ENCODE results near the gene NAV1.
"Not testable (repeated sequence)": the region's sequence is repeated elsewhere in the genome, so short reads cannot be mapped to it uniquely, and the experiment has no call there.

NAV1 gene

DNA sequence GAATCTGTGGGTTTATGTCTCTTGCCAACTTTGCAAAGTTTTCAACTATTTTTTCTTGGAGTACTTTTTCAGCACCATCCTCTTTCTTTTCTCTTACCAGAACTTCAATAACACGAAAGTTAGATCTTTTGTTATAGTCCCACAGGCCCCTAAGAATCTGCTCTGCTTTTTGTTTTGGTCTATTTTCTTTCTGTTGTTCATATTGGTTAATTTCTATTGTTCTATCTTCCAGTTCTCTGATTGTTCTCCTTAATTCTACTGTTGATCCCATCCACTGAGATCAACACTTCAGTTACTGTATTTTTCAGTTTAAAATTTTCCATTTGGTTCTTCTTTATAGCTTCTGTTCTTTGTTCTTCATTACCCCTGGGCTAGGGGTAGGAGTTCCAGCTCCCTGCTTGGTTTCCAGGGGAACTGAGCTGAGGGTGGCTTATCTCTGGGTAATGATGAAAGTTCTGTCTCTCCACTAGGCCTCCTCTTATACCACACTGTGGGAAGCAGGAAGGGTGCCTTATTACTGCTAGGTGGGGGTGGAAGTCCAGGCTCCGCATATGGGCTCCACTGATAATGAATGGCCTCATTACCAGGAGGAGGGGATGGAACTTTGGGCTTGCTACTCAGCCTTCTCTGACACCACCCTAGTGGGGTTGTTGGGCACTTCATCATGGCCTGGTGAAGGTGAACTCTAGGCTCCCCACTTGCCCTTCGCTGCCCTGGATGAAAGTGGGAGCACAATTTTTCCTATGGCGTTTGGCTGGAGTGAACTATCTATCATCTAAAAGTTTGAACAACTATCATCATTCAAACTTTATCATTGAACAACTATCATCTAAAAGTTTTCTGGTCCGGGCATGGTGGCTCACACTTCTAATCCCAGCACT, 39.3 kb downstream of the NAV1 start:
- no peak for TF ChIP-seq POLR2A (IDR thresholded peaks at IDR 0.05; ENCODE audit: low read depth, low read length)
- DNase-seq (ENCODE audit: insufficient read length, low spot score) (no peak), FAIRE-seq (no peak)

DNA sequence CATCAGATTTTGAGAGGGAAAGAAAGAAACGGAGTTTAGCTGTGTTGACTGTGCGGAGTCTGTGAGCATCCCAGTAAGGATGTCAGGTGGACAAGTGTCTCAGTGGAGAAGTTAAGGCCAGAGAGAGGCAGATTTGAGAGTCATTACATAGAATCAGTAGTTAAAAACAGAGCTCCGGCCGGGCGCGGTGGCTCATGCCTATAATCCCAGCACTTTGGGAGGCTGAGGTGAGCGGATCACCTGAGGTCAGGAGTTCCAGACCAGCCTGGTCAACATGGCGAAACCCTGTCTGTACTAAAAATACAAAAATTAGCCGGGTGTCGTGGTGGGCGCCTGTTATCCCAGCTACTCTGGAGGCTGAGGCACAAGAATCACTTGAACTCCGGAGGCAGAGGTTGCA, 42.4 kb downstream of the NAV1 start:
- DNase-seq (ENCODE audit: insufficient read length, low spot score); FAIRE-seq: not testable (repeated sequence)

DNA sequence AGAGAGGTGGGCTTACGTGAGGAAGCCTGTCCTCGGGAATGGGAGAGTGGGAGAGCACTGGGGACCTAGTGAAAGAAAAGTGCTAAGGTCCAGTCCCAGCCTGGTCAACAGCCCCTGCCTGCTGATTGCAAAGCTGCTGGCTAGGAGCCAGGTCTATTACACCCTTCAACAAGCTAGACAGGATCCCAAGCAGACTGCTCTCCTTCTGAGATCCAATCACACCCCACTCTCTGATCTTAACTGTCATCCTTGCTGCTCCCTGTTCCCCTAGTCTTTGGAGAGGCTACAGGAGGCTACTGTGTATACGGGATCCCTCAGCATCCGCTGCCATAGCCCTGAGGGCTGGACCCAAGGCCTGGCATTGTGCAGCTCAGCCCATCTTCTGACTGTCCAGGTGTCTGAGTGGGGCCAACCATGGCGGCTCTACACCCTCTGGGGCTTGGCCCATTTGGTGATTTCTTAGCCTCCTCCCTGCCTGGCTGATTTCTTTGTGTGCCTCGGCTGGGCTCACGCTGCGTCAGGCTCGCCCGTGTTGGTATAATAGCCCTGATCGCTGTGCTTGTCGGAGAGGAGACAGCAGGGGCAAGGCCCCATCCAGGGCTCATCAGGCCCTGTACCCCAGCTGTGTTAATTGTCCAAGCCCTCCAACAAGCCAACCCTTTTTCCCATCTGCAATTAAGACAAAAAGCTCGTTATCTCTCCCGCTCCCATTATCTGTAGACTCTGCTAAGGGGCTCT, 43.9 kb downstream of the NAV1 start:
- TF ChIP-seq POLR2A (IDR thresholded peaks at IDR 0.05; ENCODE audit: low read depth, low read length), result no peak
- FAIRE-seq, result no peak
- no peak for DNase-seq (ENCODE audit: insufficient read length, low spot score)

DNA sequence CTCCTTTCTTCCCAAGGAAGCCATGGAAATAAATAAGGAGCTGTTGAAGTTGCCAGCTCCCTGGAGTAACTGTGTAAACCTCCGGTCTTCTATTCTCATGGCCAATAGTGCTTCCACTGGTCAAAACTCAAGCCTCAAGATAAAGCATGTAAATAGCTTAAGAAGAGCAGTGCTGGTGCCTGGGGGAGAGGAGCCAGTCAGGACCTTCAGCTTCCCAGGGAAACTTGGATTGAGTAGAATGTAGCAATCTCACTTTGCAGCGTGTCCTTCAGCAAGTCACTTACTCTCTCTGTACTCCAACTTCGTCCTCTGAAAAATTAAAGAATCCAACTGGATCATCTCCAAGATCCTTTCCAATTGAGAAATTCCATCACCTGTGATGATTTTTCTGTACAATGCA, 44.7 kb downstream of the NAV1 start:
- TF ChIP-seq POLR2A (IDR thresholded peaks at IDR 0.05; ENCODE audit: low read depth, low read length), result no peak
- FAIRE-seq (no peak), DNase-seq (ENCODE audit: insufficient read length, low spot score) (no peak)

DNA sequence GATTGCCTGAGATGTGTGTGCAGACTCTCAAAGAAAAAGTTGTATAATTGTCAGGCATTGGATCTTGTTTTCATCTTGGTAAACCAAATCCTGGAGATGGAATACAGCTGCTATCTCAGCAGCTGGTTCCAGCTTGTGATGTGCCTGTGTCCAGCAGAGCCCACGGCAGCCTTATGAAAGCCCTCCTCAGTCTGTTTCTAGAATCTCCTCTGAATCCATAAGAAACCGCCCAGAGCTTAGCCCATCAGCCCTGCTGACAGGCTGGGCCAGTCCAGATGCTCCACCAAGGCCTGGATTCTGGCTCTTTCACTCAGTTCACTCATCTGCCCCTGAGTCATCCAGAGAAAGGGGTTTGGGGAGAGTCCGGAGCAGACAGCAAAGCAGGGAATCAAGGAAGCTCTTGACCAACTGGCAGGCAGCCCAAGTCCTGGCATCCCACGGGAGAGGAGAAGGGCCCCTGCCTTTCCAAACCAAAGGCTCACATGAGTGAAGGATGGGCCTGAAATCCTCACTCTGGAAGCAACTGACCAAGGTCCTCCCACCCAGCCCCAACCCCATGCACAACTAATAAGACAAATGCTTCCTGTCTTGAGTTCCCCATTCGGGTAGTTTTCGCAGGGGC, 45.7 kb downstream of the NAV1 start:
- no peak for DNase-seq (ENCODE audit: insufficient read length, low spot score)
- no peak for FAIRE-seq
- TF ChIP-seq POLR2A (IDR thresholded peaks at IDR 0.05; ENCODE audit: low read depth, low read length), result no peak

DNA sequence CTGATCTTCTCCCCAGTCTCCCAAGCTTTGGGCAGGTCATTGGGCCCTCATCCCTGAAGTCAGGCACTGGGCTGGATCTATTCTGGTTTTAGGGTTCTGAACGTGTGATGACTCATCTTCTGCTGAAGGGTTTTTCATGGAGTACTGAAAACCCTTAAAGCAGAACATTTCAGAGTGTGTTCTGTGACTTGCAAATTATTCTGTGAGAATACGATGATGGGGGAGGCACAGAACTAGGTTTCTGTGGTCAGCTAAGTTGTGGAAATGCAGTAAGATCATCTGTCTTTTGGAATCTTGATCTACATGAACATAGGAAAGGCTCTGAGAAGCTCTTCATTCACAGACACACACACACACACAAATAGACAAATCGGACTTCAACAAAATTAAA, 46.2 kb downstream of the NAV1 start:
- DNase-seq (ENCODE audit: insufficient read length, low spot score) (no peak), FAIRE-seq (no peak)
- no peak for TF ChIP-seq POLR2A (IDR thresholded peaks at IDR 0.05; ENCODE audit: low read depth, low read length)

DNA sequence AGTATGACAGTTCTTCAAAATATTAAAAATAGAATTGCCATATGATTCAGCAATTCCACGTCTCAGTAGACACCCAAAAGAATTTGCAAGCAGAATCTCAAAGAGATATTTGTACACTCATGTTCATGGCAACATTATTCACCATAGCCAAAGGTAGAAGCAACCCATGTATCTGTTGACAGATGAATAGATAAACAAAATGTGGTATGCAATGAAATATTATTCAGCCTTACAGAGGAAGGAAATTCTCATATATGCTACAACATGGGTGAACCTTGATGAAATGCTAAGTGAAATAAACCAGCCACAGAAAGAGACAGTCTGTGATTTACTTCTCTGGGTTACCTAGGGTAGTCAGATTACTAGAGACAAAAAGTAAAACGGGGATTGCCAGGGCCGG, 47.0 kb downstream of the NAV1 start:
- TF ChIP-seq POLR2A (IDR thresholded peaks at IDR 0.05; ENCODE audit: low read depth, low read length), result no peak
- DNase-seq (ENCODE audit: insufficient read length, low spot score) (no peak), FAIRE-seq (no peak)

DNA sequence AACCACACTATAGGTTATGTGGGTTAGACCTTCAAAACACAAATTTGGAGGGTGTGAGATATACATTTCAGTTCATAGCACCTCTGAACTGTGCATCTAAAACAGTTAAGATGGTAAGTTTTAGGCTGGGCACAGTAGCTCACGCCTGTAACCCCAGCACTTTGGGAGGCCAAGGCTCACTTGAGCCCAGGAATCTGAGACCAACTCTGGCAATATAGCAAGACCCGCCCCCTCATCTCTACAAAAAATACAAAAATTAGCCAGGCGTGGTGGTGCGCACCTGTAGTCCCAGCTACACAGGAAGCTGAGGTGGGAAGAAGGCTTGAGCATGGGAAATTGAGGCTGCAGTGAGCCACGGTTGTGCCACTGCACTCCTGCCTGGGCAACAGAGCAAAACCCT, 47.9 kb downstream of the NAV1 start:
- no peak for TF ChIP-seq POLR2A (IDR thresholded peaks at IDR 0.05; ENCODE audit: low read depth, low read length)
- DNase-seq (ENCODE audit: insufficient read length, low spot score) (no peak), FAIRE-seq (no peak)

DNA sequence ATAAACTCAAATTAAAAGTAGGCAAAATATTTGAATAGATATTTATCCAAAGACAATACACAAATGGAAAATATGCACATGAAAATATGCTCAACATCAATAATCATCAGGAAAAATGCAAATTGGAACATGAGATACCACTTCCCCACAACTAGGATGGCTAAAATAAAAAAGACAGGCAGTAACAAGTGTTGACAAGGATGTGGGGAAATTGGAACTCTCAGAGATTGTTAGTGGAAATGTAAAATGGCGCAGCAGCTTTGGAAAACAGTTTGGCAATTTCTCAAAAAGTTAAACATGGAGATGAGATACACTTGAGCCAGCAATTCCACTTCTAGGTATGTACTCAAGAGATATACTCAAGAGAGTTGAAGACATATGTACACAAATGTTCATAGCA, 48.8 kb downstream of the NAV1 start:
- DNase-seq (ENCODE audit: insufficient read length, low spot score) (no peak), FAIRE-seq (no peak)
- no peak for TF ChIP-seq POLR2A (IDR thresholded peaks at IDR 0.05; ENCODE audit: low read depth, low read length)

Measured in H54 (cell line).